Prostate gland (tissue), 2 donors: ENCODE data around the gene CEP85.

Source experiments
- POLR2AphosphoS5 ChIP-seq: sonication (generic); formaldehyde crosslinking; IDR thresholded peaks from one replicate; pipeline ENCODE4 v1.6.1; 2017; ENCODE audit warnings: antibody characterized with exemption
- TF ChIP-seq, protein P1 (sequence below), 4 experiments: fragments of 200-600 bp in 2 of 4; fragments of 450-650 bp in 2 of 4; sonication (generic) in 2 of 4; IDR thresholded peaks; 1 replicate in 3 of 4; 2 replicates in 1 of 4; pipeline ENCODE4 v1.5.1; 2016 to 2019; ENCODE audit warnings: antibody characterized with exemption in 4 of 4, mild to moderate bottlenecking in 2 of 4, moderate library complexity in 2 of 4

- TF ChIP-seq, protein P1, sequence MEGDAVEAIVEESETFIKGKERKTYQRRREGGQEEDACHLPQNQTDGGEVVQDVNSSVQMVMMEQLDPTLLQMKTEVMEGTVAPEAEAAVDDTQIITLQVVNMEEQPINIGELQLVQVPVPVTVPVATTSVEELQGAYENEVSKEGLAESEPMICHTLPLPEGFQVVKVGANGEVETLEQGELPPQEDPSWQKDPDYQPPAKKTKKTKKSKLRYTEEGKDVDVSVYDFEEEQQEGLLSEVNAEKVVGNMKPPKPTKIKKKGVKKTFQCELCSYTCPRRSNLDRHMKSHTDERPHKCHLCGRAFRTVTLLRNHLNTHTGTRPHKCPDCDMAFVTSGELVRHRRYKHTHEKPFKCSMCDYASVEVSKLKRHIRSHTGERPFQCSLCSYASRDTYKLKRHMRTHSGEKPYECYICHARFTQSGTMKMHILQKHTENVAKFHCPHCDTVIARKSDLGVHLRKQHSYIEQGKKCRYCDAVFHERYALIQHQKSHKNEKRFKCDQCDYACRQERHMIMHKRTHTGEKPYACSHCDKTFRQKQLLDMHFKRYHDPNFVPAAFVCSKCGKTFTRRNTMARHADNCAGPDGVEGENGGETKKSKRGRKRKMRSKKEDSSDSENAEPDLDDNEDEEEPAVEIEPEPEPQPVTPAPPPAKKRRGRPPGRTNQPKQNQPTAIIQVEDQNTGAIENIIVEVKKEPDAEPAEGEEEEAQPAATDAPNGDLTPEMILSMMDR (IDR thresholded peaks at IDR 0.05), result no peak
- TF ChIP-seq POLR2AphosphoS5, result no peak
Observed at GRCh38 chr1:26291939-26292338, 57.9 kb downstream of the CEP85 start.
